SW480 (cell line): Measurements from ENCODE around the gene SEC61A1.
A peak's percentile ranks its signal among the peaks of the same experiment; 100 is the strongest.

Source experiments
- DNase-seq: peaks from one replicate; pipeline ENCODE4 v3.0.0-alpha.2; 2016; ENCODE audit warnings: low spot score

The SEC61A1 gene

GRCh38 chr3:128051837-128052594 is at the start of gene SEC61A1:
TSS of gene SEC61A1 (plus strand) at chr3:128052437. CDS start at chr3:128052553, 116 bp downstream.
- peak; percentile 88 for DNase-seq

DNA sequence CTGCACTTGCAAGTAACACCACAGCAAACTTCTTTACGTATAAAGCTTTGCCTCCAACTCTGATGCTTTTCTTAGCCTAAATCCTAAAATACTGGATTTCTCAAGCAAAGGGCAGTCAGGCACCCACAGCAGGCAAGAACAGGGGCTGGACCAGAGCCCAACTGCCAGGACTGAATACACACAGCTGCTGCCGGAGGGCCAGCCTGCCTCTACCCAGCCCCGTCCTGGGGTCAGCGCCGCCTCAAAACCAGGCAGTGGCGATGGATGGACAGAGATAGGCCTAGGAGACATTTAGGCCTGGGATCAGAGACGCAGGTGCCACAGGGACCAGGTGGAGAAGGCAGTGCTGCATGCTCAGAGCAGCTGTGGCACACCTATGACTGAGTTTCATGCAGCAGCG is 47.6 kb upstream of the SEC61A1 start:
- DNase-seq, result no peak

DNA sequence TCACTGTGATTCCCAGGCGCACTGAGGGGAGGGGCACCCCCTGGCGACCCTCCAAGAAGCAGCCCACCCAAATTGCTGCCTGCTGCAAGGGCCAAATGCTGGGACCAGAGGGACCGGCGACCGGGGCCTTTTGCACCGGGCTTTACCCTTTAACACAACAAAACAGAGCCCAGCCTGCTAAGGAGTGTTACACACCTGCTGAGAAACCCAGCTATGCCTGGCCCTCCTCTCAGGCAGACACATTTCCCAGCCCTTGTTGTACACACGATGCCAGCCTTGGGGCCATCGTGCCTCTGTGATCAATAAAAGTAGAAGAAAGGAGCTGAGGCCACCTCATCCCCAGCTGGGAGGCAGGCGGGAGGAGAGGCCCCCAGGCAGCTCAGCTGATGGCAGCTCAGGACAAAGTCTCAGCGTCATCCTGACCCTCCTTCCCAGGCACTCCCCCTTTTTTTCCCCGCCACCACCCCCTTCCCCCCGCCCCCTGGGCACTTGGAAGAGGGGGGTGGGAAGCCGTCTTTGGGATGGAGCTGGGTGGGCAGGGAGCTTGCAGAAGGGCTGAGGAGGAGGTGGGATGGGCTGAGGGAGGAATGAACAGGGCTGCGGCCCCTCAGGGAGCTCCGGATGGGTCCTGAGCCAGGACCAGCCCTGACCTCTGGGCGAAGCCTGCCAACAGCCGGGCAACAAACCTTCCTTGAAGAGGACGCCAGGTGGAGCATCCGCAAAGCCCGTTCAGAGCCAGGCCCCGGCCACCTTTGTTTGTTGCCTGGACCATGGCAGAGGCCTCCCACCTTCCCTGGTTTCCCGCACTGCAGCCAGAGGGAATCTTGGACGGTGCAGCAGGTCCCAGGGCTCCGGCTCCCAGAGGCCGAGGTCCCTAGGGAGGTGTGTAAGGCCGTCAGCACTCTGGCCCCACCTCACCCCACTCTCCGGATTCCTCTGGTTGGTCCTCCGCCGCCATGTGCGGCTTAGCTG is 45.9 kb upstream of the SEC61A1 start:
- DNase-seq, result no peak

DNA sequence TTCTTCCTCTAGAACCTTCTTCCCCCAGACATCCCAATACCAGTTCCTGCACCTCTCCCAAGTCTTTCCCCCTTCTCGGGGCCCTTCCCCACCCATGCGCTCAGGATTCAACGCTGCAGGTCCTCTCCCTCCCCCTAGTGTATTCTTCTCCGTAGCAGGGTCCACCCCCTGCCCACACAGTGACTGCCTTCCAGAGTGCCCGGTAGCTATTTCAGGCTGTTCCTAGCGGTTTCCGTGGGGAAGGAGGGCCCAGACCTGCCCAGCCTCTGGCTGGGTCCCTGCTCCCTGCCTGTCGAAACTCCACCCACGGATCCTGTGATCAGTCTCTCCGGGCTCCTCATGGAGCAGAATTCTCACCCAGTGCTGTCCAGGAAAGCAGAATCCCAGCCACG is 45.2 kb upstream of the SEC61A1 start:
- no peak for DNase-seq

DNA sequence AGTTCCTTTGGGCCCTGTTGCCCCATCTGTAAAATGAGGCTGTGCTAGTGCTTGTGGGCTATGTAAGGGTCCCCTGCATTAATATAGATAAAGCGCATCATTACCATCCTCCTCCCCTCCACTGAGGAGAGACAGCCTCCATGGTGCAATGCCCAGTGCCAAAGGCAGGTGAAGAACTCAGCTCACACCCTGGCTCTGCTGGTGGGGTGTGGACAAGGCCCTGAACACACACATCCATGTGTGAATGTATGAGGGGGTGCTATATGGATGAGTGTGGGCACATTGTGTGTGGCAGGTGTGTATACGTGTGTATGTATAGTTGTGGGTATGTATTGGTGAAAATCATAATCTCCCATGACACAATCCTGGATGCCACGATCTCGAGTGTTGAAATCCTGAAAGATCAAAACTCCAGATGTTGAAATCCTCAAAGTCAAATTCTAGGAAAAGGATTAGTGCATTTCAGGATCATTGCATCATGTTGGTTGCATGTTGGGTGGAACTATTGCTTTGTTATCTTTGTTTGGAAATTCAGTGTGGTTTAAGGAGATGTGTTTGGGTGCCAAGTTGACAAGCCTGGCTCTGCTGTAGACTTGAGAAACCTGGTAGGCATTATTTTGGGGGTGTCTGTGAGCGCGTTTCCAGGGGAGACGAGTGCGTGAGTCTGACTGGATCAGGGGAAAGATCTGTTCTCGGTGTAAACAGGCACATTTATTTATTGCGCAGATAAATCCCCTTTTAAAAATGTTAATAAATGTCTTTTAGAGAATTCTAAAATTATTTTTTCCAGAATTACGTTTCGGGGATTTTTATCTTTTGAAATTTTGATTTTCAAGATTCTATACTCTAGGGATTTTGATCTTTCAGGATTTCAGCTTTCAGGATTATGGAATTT is 42.0 kb upstream of the SEC61A1 start:
- DNase-seq, result peak; percentile 51

DNA sequence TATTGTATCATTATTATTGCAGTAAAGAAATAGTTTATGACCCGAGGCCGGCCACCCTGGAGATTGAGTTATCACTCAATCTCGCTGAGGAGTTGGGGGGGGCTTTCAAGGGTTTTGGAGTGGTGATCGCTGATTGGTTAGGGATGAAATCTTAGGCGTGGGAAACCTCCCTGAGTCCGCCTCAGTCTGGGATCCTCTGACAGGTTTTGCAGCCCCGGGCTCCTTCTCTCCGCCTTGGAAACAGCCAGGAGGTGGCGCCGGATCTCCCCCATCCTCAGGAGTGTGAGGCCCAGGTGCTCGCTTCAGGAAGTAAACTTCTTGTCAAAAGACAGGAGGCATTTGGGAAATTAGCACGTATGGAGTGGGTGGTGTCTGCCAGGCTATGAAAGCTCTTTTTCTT is 41.1 kb upstream of the SEC61A1 start:
- peak; percentile 28 for DNase-seq

GRCh38 chr3:128012050-128012449 is 40.2 kb upstream of the SEC61A1 start:
- DNase-seq, result no peak

- no peak for DNase-seq
Measured at GRCh38 chr3:128014548-128014947, 37.7 kb upstream of the SEC61A1 start.

DNA sequence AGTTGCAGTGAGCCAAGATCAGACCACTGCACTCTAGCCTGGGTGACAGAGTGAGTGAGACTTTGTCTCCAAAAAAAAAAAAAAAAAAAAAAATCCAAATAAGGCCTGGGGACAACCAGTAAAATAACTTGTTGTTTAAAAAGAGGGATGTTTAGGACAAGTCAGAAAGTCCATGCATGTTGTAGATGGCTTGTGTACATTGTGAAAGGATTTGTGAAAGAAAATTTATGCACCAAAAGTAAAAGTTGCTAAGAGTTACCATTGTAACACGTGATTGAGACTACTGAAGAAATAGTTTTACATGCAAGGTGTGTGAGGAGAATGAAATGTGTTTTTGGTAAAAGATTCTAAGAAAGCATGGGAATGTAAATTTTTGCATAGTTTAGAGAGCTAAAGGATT is 35.7 kb upstream of the SEC61A1 start:
- DNase-seq, result no peak

GRCh38 chr3:128021768-128022372 is 30.4 kb upstream of the SEC61A1 start:
- no peak for DNase-seq

DNA sequence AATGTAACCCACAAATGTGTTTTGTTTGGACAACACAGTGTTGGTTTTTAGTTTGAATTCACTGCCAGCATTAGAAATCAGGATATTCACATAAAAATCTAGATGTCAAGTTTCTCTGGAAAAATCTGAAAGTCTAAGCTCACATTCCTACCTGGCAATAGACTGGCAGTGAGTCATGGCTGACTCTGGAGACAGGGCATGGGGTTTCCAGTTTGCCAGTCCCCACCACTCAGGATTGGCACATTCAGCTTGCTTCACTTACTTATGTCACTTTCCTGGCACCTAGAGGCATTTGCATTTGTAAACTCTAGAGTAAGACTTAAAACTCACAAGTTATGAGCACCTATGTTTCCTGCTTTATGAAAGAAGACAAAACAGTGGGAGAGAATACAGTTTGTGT is 19.1 kb upstream of the SEC61A1 start:
- DNase-seq, result no peak

DNA sequence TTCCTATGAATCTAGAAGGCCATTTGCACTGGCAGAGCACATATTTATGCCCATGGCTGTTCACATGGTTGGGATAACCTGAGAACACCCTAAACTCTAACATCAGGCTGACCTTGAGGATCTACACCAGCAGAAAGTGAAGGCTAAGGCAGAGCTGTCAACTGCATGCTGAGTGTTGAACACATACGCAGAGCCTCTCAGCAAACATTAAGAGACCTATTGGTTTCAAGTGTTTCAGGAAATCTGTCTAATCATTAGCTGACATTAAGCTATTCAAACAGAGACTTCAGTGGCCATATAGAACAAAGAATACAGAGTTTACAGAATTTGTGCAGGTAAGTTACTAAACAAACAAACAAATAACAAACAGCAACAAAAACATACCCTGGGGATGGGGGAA is 16.1 kb upstream of the SEC61A1 start:
- DNase-seq, result no peak

DNA sequence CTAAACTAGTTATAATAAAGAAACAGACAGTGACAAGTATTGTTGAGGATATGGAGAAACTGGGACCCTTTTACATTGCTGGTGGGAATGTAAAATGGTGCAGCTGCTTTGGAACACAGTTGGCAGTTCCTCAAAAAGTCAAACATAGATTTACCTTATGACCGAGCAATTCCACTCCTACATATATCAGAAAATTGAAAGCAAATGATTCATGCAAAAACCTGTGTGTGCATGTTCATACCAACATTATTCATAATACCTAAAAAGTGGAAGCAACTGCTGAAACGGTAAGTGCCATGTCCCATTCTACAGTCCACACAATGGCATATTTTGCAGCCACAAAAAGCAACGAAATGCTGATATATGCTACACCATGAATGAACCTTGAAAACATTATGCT is 12.2 kb upstream of the SEC61A1 start:
- no peak for DNase-seq

GRCh38 chr3:128040660-128041059 is 11.6 kb upstream of the SEC61A1 start:
- DNase-seq, result no peak

DNA sequence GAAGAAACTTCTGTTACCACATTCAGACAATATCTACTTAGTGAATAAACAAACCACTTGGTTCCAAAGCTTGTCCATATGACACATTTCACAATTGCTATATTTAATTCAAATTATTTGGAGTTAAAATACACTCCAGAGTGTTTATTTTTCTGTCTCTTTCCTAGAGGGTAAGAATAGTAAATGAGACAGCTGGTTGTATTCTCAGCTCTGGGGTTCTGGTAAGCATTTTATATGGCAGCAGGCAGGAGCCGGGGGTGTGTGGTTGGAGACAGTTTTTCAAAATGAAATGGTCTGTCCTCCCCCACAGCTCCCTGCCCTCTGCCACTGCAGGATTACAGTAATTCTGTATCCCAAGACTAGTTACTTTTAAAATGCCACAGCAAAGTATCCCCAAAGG is 10.9 kb upstream of the SEC61A1 start:
- DNase-seq, result no peak

DNA sequence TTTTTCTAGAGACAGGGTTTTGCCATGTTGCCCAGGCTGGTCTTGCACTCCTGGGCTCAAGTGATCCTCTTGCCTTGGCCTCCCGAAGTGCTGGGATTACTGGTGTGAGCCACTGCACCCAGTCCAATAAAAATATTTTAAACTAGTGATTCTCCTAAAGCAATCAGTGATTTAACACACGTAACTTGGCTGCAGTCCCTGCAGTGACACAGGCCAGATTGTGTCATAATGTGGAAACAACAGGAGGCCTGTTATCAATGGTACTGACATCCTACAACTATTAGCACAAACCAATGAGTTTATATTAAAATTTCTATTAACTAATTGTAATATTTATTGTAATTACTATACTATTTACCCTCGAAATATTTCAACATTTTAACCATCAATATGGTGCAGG is 1.6 kb upstream of the SEC61A1 start:
- no peak for DNase-seq

DNA sequence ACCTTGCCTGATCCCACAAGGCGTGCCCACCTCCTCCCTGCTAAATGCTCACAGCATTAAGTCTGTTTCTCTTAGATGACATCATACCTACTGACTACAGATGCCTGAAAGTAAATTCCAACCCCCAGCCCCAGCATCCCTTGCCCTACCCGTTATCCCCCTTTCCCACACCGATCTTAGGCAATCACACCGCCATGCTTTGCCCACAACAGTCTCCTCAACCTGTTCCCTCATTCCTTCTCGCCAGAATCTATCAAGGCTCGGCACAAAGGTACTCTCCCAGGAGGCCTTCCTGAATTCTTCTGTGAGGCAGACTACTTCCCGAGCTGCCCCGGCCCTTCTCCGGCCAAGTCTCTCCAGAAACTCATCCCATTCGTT is 789 bp upstream of the SEC61A1 start:
- DNase-seq, result peak; percentile 55

DNA sequence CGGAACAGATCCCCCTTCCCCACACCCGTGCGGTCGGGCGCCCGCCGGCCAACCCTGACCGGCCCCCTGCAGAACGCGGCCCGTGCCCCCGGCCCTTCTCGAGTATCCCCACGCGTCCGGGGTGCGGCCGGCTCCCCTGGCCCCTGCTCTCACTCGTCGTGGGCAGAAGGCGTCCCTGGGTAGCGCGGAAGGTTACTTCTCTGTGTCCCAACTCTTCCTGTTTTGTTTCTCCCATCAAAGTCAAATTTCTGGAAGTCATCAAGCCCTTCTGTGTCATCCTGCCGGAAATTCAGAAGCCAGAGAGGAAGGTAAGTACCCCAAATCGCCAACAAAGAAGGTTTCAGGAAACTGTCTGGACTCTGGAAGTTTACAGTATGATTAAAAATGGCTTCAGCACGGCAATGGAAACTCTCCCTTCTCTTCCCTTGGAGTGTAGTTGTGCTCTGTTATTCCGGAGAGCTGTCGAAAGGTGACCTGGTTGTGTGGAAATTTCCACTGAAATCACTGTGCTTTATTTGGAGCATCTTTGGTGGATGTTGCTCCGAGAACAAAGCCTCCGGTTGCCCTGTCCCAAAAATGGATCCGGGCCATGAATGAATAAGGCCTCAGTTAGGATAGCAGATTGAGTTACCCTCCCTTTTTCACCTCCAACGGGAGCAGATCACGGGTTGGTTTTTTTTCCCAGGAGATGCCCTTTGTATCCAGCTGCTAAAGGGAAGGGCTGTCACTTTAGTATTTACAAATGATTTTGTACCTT is 536 bp downstream of the SEC61A1 start:
- DNase-seq, result peak; percentile 14

DNA sequence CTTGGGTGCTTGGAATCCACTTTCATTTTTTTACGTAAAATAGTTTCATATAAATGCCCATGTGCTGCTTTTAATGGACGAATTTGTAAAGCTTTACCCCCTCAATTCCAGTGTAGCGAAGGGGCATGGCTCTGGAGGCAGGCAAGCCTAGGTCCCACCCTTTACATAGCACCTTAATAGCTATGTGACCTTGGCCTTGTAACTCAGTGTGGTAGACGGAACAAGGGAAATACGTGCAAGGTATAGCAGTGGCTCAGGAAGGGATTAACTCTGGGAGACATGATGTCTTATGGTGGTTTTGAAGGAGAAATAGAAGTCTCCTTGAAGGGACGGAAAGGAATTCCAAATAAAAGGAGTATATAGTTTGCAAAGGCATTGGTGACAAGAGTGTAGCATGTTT is 1.4 kb downstream of the SEC61A1 start:
- DNase-seq, result no peak

DNA sequence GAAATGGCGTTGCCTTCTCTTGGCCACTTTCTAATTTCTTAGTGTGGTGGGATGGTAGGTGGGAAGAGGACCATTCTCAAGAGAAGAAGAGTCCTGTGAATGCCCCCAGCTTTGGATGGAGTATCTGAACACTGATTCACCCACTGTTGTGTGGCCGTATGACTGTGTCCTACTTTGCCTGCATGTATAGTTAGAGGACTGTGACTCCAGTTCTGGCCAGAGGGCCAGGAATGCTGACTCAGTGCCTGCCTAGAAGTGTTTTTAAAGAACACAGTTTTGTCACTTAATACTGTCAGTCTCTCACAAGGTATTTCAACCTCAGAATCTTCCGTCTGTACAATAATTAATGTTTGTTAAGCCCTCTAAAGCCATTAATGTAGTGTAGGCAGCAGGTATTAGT is 2.1 kb downstream of the SEC61A1 start:
- no peak for DNase-seq

- no peak for DNase-seq
Measured at GRCh38 chr3:128056258-128056657, 4.0 kb downstream of the SEC61A1 start.
